Measurements from ENCODE around the gene NEXN. TPM values are rescaled to one million over a fixed set of nuclear protein-coding genes. Genes with fewer than 3 reads are reported as not detected.

The NEXN gene
- total RNA-seq, 2 experiments from 2014 or later, result not detected

DNA sequence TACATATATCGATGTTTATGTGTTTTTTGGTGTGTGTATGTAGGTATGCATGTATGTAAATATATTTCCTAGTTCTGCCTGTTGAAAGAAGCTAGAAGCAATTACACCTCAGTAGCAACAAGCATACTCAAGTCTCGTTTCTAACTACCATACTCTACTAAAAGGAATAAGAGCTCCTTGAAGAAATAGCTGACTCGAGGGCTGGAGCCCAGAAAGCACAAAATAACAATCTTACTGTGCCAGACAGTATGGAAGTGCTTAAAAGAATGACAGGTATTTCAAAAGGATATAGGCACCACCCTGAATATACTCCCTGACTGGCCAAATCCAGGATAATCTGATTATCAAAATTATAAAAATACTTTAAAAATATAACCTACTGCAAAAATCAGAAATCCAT is 67.3 kb downstream of the NEXN start:
- no peak overlapping the region for H3K4me3 ChIP-seq (ENCODE audit: low read depth, low read length, poor library complexity, severe bottlenecking)
- DNase-seq (ENCODE audit: low spot score), result no peak
- no peak overlapping the region for H3K4me2 ChIP-seq (ENCODE audit: low read length)
- H3K36me3 ChIP-seq (ENCODE audit: insufficient read depth, low read length), result peaks cover 100% of the 10 kb centered on the region
- peaks cover 57% of the 10 kb centered on the region; the same call in 1 of the 2 replicates for H3K79me2 ChIP-seq (ENCODE audit: insufficient read depth, low read depth, low read length)
- H3K9me3 ChIP-seq (ENCODE audit: low read length), result no peaks in the 10 kb centered on the region
- no peaks in the 10 kb centered on the region for H3K9me2 ChIP-seq (ENCODE audit: insufficient read depth, low read length)
- no TSS peak for BruUV-seq (replicated peaks)
- H3K27ac ChIP-seq (ENCODE audit: low read depth, low read length, poor library complexity, severe bottlenecking), result no peak overlapping the region
- no peak for TF ChIP-seq EZH2phosphoT487 (IDR thresholded peaks at IDR 0.05; ENCODE audit: borderline replicate concordance, low read depth, low read length)
- no peak for TF ChIP-seq CTCF (conservative IDR thresholded peaks at IDR 0.05; ENCODE audit: low read length)
- 0 out of 2 replicates have a peak, but pooled peaks cover 13% of the 10 kb centered on the region for H4K20me1 ChIP-seq (ENCODE audit: insufficient read depth, low read length)
- CTCF ChIA-PET (ENCODE audit: unreplicated experiment), result no interaction called here
- H3K4me1 ChIP-seq (ENCODE audit: insufficient read depth, low read length, poor library complexity, severe bottlenecking), result peaks cover 19% of the 10 kb centered on the region
- POLR2A ChIA-PET, result interaction anchor here (0.6 to 2.8 kb wide), 9 partner anchors 9 to 1562 kb away, joined by 3 to 15 read pairs (median 3); partner anchors contain the start of gene DNAJB4
- intact Hi-C loops (cut with micrococcal nuclease; ENCODE audit: unreplicated experiment), result no loop called here
- H2AFZ ChIP-seq (ENCODE audit: low read length), result no peak overlapping the region

GRCh38 chr1:77956464-77956863 is 68.0 kb downstream of the NEXN start:
- no TSS peak for BruUV-seq (replicated peaks)
- no peak overlapping the region for H3K27ac ChIP-seq (ENCODE audit: low read depth, low read length, poor library complexity, severe bottlenecking)
- H3K4me1 ChIP-seq (ENCODE audit: insufficient read depth, low read length, poor library complexity, severe bottlenecking), result peaks cover 12% of the 10 kb centered on the region
- no peak overlapping the region for H3K4me2 ChIP-seq (ENCODE audit: low read length)
- ChIA-PET POLR2A (interaction anchor here (0.5 to 2.8 kb wide), 11 partner anchors 8 to 48 kb away, joined by 3 to 15 read pairs (median 3); partner anchors contain the start of gene DNAJB4), CTCF (ENCODE audit: unreplicated experiment) (no interaction called here)
- H2AFZ ChIP-seq (ENCODE audit: low read length), result no peak overlapping the region
- peaks cover 100% of the 10 kb centered on the region for H3K36me3 ChIP-seq (ENCODE audit: insufficient read depth, low read length)
- no peak overlapping the region for H3K4me3 ChIP-seq (ENCODE audit: low read depth, low read length, poor library complexity, severe bottlenecking)
- H3K9me2 ChIP-seq (ENCODE audit: insufficient read depth, low read length), result no peaks in the 10 kb centered on the region
- intact Hi-C loops (cut with micrococcal nuclease; ENCODE audit: unreplicated experiment), result no loop called here
- H4K20me1 ChIP-seq (ENCODE audit: insufficient read depth, low read length), result peaks cover 12% of the 10 kb centered on the region; the same call in 1 of the 2 replicates
- no peaks in the 10 kb centered on the region for H3K9me3 ChIP-seq (ENCODE audit: low read length)
- DNase-seq (ENCODE audit: low spot score), result no peak
- peaks cover 56% of the 10 kb centered on the region; the same call in 1 of the 2 replicates for H3K79me2 ChIP-seq (ENCODE audit: insufficient read depth, low read depth, low read length)
- TF ChIP-seq EZH2phosphoT487 (IDR thresholded peaks at IDR 0.05; ENCODE audit: borderline replicate concordance, low read depth, low read length) (no peak), CTCF (conservative IDR thresholded peaks at IDR 0.05; ENCODE audit: low read length) (no peak)

GRCh38 chr1:77958391-77958790 is 70.0 kb downstream of the NEXN start:
- ChIA-PET CTCF (ENCODE audit: unreplicated experiment) (no interaction called here), POLR2A (interaction anchor here (0.6 kb wide), 1 partner anchor 17 kb away, joined by 4 read pairs; no protein-coding TSS in a partner anchor)
- intact Hi-C loops (cut with micrococcal nuclease; ENCODE audit: unreplicated experiment), result no loop called here
- no TSS peak for BruUV-seq (replicated peaks)
- peaks cover 52% of the 10 kb centered on the region; the same call in 1 of the 2 replicates for H3K79me2 ChIP-seq (ENCODE audit: insufficient read depth, low read depth, low read length)
- no peaks in the 10 kb centered on the region for H3K4me1 ChIP-seq (ENCODE audit: insufficient read depth, low read length, poor library complexity, severe bottlenecking)
- H3K36me3 ChIP-seq (ENCODE audit: insufficient read depth, low read length), result peaks cover 100% of the 10 kb centered on the region
- H3K4me2 ChIP-seq (ENCODE audit: low read length), result no peak overlapping the region
- H3K4me3 ChIP-seq (ENCODE audit: low read depth, low read length, poor library complexity, severe bottlenecking), result no peak overlapping the region
- H3K9me2 ChIP-seq (ENCODE audit: insufficient read depth, low read length), result no peaks in the 10 kb centered on the region
- no peak for TF ChIP-seq CTCF (conservative IDR thresholded peaks at IDR 0.05; ENCODE audit: low read length)
- no peak for TF ChIP-seq EZH2phosphoT487 (IDR thresholded peaks at IDR 0.05; ENCODE audit: borderline replicate concordance, low read depth, low read length)
- no peak overlapping the region for H2AFZ ChIP-seq (ENCODE audit: low read length)
- H4K20me1 ChIP-seq (ENCODE audit: insufficient read depth, low read length), result peaks cover 16% of the 10 kb centered on the region; the same call in 1 of the 2 replicates
- H3K9me3 ChIP-seq (ENCODE audit: low read length), result no peaks in the 10 kb centered on the region
- no peak overlapping the region for H3K27ac ChIP-seq (ENCODE audit: low read depth, low read length, poor library complexity, severe bottlenecking)
- no peak for DNase-seq (ENCODE audit: low spot score)

All from OCI-LY7 (cell line).